ENCODE results near the gene PPM1K. TPM values are rescaled to one million over a fixed set of nuclear protein-coding genes. Genes with fewer than 3 reads are reported as not detected.

PPM1K gene
- total and polyA plus RNA-seq, 8 donors: 4.4 to 21.7 (median 13.2) TPM

GRCh38 chr4:88225232-88226105 is 58.9 kb downstream of the PPM1K start:
- no peak for ATAC-seq
- Histone ChIP-seq H3K9me3 (no peaks in the 10 kb centered on the region), H3K27me3 (no peaks in the 10 kb centered on the region), H3K4me1 (no peaks in the 10 kb centered on the region), H3K4me3 (no peak overlapping the region), H3K36me3 (no peaks in the 10 kb centered on the region), H3K27ac (no peak overlapping the region)
- no peak for FAIRE-seq
- 63 to 73% methylated on average over 3 of the region's 3 CpGs for WGBS, 2 donors
- TF ChIP-seq, protein P1, sequence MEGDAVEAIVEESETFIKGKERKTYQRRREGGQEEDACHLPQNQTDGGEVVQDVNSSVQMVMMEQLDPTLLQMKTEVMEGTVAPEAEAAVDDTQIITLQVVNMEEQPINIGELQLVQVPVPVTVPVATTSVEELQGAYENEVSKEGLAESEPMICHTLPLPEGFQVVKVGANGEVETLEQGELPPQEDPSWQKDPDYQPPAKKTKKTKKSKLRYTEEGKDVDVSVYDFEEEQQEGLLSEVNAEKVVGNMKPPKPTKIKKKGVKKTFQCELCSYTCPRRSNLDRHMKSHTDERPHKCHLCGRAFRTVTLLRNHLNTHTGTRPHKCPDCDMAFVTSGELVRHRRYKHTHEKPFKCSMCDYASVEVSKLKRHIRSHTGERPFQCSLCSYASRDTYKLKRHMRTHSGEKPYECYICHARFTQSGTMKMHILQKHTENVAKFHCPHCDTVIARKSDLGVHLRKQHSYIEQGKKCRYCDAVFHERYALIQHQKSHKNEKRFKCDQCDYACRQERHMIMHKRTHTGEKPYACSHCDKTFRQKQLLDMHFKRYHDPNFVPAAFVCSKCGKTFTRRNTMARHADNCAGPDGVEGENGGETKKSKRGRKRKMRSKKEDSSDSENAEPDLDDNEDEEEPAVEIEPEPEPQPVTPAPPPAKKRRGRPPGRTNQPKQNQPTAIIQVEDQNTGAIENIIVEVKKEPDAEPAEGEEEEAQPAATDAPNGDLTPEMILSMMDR (IDR thresholded peaks at IDR 0.05): no peak
- intact Hi-C loops (cut with DNase I): loop anchor here in 1 of 3 donors (10.0 kb wide), 1 partner anchor 149 kb away; the partner anchor contains the start of gene HERC6
- no peak for DNase-seq

- FAIRE-seq (no peak), ATAC-seq (no peak), DNase-seq (no peak)
- Histone ChIP-seq H3K9me3 (no peaks in the 10 kb centered on the region), H3K4me1 (no peaks in the 10 kb centered on the region), H3K27me3 (no peaks in the 10 kb centered on the region), H3K4me3 (no peak overlapping the region), H3K36me3 (no peaks in the 10 kb centered on the region), H3K27ac (no peak overlapping the region)
- 48 to 80% methylated on average over 1 of the region's 1 CpG for WGBS, 2 donors
- intact Hi-C loops (cut with DNase I): loop anchor here in 1 of 3 donors (10.0 kb wide), 1 partner anchor 151 kb away; the partner anchor contains the start of gene HERC6
- TF ChIP-seq, protein P1 (IDR thresholded peaks at IDR 0.05): no peak
These were observed 60.8 kb downstream of the PPM1K start for GRCh38 chr4:88223516-88223915.

DNA sequence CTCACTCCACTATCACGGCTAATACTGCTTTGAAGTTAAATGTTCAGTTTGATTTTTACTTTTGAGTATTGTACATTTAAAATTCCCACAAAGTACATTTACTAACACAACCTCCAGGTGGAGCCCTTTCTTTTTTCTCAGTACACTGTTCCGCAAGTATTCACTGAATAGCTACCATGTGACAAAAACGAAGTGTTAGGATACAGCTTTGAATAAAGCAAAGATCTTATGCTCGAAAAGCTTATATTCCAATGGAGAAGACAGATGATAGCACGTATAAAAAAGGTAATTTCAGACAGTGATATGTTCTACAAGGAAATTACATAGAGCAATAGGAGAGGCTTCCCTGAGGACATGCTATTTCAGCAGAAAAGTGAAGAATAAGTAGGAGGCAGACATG is 65.3 kb downstream of the PPM1K start:
- H3K9me3 ChIP-seq: no peaks in the 10 kb centered on the region
- H3K36me3 ChIP-seq: no peaks in the 10 kb centered on the region
- no peak overlapping the region for H3K4me3 ChIP-seq
- TF ChIP-seq, protein P1 (IDR thresholded peaks at IDR 0.05): peak; percentile 39 to 59 (median 48)
- no peak for DNase-seq
- no peaks in the 10 kb centered on the region for H3K27me3 ChIP-seq
- WGBS, 2 donors: 1 to 3% methylated on average over 5 of the region's 5 CpGs
- no peak overlapping the region for H3K27ac ChIP-seq
- ATAC-seq: peak in 3 of 4 donors; percentile 71 to 79 (median 72)
- FAIRE-seq: peak; percentile 93
- intact Hi-C loops (cut with DNase I): loop anchor here in 2 of 3 donors (5.0 to 10.0 kb wide), 3 partner anchors 184 to 364 kb away; no protein-coding TSS in a partner anchor
- H3K4me1 ChIP-seq: peaks cover 0 to 3% (median 0%) of the 10 kb centered on the region in 3 donors

DNA sequence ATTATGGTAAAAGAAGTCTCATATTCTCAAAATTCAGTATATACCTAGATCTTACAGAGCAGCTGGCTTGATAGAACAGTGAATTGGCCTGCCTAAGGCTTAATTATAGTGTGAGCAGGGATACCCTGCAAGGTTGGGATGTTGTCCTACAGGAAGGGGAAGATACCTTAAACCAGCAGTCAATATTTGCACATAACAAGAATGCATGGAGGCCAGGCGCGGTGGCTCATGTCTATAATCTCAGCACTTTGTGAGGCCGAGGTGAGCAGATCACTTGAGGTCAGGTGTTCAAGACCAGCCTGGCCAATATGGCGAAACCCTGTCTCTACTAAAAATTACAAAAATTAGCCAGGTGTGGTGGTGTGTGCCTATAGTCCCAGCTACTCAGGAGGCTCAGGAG is 67.2 kb downstream of the PPM1K start:
- Histone ChIP-seq H3K27ac (no peak overlapping the region), H3K4me3 (no peak overlapping the region), H3K9me3 (no peaks in the 10 kb centered on the region), H3K36me3 (no peaks in the 10 kb centered on the region), H3K27me3 (no peaks in the 10 kb centered on the region), H3K4me1 (peaks cover 0 to 3% (median 0%) of the 10 kb centered on the region in 3 donors)
- ATAC-seq (no peak), FAIRE-seq (no peak), DNase-seq (no peak)
- intact Hi-C loops (cut with DNase I): loop anchor here in 2 of 3 donors (5.0 to 10.0 kb wide), 3 partner anchors 182 to 362 kb away; no protein-coding TSS in a partner anchor
- TF ChIP-seq, protein P1 (IDR thresholded peaks at IDR 0.05): no peak
- 84 to 85% methylated on average over 4 of the region's 4 CpGs for WGBS, 2 donors
